NCI-H82 treated with DMSO at 0.1 percent for 48 hours (cell line): ENCODE data around the gene FSTL4.

Source experiments
- DNase-seq: peaks from one replicate; lab custom pipeline; 2025; ENCODE audit not compliant: unreplicated experiment; lab: John Stamatoyannopoulos, UW

The FSTL4 gene

DNA sequence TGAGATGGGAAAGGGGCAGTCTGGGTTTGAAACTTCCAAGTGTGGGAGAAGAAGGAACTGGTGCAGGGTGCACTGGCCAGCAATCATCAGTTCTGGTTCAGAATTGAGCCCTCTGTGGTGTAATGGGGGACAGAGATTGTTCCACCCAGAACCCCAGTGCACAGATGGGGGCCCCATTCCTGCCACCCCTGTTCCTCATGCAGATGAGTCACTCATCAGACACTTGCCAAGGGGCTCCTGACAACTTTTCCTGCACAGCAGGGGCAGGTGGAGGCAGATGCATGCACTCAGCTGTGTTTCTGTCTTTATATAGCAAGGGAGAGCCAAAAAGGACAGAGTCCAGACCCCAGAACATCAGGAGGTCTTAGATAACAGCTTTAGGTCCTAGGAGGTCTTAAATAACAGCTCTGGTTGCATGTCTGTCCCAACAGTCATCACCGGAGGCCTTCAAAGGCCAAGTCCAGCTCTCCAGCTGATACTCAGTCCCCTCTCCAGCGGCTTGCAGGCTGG lies 307.6 kb downstream of the FSTL4 start:
- DNase-seq, result no peak

DNA sequence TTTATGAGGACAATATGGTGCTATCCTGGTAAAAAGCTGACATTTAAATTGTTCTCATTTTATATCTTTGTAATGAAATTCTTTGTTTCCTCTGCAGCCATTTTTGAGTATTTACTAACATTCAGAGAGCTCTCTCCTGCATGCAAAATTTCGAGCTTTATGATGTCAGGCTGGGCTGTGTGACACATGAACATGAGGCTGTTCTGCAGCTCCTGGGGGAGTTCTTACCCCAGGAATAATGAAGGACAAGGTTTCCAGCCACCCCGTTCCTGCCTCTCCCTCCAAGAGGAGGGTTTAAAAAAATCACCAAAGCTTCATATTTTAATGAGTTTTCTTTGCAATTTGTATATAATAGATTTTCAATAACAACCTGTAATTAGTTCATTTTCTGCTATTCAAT lies 308.2 kb downstream of the FSTL4 start:
- DNase-seq, result no peak

DNA sequence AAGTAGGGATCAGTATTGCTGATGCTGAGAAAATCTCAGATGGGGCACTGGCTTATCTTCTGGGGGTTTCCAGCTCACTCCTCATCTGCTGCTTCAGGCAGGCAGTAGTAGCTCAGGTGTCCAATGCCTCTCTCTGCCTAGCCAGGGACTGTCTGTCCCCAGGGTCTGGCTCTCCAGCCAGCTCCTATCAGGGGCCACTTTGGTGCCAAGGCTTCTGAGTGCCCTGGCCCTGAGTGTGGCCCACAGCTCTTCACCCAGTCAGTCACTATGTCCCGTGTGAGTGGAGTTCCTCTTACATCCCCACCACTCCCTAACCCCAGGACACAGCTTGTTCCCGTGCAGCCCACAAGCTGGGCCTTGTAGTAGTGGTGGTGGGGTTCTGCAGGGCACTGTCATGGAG lies 309.0 kb downstream of the FSTL4 start:
- no peak for DNase-seq

DNA sequence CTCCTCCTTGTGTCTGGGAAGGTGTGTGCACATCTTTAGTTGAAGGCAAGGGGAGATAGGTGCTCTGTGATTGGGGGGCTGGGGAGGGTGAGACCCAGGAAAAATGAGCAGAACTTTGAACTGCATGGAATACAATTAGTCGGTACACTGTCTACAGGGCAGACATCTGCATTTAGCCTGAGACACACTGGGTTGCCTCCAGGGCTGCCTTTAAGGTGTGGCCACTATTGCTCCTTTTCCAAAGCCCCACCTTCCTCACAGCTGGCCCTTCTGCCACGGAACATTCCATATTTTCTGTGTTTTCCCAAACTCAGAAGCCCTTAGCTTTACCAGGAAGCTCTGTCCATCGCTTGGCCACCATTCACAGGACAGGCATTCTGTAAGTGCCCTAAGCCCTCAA lies 312.6 kb downstream of the FSTL4 start:
- no peak for DNase-seq

DNA sequence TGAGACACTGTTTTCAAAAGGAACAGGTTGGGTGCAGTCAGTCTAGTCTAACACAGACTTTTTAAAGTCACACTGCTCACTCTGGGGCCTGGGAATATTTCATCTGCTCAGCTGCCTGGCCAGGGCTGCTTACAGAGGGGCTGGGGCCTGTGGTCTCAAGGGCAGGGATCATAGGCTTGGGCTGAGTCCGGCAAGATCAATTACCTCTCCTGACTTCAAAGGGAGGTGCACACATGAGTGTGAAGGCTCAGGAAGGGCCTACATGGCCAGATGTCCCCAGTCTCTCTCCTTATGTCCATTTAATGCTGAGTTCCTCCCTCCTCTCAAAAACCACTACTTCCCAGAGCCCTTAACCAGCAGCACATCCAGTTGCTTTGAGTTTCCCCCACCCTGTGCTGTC lies 313.3 kb downstream of the FSTL4 start:
- no peak for DNase-seq

DNA sequence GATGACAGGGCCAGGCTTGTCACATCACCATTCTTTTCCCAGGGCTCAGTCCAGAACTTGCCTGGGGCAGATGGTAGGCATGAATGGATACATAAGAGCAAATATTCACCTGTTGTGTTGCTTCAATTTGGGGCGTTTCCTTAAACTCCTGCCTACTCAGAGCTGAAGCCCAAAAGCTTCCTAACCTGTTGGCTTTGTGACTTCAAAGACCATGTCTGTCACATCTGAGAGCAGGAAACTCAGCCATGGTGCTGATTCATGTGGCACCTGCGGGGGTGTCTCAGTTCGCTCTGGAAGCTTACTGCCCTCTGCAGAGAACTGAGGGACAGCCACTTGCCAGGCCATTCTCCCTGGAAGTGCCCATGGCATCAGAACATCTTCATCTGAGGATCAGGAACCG lies 313.9 kb downstream of the FSTL4 start:
- no peak for DNase-seq

DNA sequence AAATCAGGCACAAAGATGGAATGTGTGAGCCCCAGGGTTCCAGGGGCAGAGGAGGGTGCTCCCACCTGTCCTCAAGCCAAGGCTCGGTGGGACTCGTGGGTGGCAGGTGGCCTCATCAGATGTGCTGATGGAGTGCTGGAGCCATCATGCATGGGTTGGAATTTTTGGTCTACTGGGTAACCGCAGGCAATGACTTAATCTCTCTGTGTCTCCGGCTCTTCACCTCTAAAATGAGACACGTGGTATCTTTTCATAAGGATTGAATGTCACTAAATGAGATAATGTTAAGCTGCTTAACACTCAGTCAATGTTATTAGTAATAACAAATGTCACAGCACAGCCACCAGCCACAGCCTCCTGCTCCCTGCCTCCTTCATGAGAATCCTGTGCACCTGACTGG lies 315.0 kb downstream of the FSTL4 start:
- DNase-seq, result peak; percentile 92

DNA sequence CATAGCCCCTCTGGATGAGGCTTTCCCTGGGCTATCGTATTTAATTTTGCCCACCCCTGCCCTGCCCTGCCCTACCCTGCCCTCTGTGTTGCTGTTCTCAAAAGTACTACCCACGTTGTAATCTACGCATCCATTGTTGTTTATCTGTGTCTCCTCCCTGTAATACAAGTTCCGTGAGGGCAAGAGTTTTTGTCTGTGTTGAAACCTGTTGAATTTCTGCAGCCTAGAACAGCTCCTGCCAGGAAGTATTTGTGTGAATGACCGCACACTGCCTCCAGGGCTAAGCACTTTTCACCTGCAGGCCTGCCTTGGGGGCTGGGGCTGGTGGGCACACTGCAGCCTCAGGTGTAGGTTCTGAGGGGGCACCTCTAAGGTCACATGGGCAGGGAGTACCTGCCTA lies 315.7 kb downstream of the FSTL4 start:
- DNase-seq, result no peak

DNA sequence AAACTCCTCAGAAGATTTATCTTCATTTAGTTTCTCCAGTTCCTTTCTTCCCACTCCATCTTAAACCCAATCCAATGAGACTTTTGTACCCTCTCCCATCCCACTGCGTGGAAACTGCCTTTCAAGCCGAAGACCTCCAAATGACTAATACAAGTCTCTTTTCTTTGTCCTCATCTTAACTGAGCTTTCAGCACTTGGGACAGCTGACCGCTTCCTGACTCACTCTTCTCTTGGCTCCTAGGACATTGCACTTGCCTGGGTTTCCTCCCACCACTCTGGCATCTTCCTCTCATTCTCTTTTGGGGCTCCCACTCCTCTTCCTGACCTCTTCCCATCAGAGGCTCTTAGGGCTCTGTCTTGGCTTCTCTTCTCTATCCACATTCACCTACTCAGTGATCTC lies 316.8 kb downstream of the FSTL4 start:
- no peak for DNase-seq

DNA sequence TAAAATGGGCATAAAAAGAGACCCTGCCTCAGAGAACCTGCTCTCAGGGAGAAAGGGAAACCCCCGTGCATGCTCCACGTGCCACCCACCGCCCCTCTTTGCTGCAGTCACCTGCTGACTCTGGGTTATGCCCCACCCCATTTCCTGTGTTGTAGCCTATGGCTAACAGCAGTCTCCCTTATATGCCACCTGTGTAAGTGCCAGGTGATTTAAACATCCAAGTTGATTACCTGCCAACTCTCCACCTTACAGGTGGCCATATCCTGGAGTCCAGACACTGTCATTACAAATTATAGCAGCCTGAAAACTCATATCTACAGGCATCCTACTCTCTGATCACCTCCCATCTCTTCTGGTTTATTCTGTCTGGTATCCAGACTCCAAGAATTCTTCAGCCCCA lies 318.0 kb downstream of the FSTL4 start:
- no peak for DNase-seq

DNA sequence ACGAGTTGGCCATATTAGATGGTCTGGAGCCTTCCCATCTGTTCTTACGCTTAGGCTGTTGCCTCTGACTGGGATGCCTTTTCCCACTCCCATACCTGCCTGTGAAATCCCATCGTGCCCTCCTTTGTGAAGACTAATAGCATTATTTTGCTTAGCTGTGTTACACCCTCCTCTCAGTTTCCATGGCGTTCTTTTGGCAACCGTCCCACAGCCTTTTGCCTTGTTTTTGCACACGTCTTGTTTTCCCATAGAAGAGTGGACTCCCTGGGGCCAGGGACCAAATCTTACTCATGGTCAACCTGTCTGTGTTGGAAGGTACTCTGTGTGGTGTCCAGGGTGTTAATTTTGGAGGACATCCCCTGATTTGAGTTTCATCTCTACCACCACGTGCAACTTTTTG lies 318.4 kb downstream of the FSTL4 start:
- no peak for DNase-seq

DNA sequence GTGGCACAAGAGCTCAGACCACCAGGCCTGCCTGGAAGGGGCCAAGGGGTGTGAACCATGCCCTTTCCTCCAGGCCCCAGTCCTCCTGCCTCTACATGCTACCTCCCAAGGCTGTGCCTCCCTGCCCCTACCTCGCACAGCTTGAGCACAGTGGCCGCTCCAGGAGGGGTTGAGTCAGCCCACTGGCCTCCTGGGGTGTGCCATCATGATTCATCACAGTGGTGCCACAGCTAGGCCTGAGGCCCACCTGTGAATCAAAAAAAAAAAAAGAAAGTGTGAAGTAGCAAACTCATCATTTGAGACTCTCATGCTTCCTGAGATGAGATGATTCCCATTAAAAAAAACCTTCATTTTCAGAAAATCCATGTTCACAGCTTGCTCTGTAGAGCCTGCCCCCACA lies 320.0 kb downstream of the FSTL4 start:
- DNase-seq, result no peak

DNA sequence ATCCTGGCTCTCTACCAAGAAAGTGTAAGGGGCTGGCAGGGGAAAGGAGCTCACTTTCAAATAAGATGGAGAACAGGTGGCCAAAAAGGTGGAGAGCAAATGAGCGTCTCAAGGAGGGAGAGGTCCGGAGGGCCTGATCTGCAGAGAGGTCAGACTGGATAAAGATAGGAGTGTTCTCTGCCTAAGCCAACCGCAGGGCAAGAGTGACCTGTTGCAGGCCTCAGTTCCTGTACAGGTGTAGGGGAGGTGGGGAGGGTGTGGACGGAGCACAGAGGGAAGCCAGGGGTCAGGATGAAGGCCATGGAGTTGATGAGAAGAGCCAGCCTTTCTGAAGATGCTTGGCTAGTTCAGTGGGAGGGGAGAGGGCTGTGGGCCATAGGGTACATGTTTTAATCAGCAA lies 320.8 kb downstream of the FSTL4 start:
- no peak for DNase-seq

DNA sequence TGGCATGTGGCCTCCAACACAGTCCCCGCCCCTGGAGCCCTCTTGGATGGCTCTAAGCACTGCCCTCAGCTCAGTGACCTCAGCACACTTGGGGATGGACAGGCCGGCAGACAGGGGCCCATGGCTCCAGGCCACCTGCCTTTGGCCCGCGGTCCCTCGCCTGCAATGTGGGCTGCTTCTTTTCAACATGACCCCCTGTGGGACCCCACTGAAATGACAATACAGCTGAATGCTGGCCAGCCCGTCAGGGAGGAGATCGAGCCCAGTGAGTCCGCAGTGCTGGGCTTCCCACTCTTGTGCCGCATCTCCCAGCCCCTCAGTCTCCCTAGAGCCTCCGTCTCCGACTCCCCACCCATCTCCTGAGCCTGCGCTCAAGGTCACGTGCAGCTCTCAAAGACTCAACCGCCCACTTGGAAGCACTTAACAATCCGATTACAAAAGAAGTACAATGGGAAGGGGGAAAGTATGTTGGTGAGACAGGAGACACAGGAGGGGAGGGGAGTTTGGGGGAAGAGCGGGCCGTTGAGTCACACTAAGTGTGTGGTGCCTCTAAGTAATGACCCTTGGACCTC lies 321.6 kb downstream of the FSTL4 start:
- peak; percentile 17 for DNase-seq

DNA sequence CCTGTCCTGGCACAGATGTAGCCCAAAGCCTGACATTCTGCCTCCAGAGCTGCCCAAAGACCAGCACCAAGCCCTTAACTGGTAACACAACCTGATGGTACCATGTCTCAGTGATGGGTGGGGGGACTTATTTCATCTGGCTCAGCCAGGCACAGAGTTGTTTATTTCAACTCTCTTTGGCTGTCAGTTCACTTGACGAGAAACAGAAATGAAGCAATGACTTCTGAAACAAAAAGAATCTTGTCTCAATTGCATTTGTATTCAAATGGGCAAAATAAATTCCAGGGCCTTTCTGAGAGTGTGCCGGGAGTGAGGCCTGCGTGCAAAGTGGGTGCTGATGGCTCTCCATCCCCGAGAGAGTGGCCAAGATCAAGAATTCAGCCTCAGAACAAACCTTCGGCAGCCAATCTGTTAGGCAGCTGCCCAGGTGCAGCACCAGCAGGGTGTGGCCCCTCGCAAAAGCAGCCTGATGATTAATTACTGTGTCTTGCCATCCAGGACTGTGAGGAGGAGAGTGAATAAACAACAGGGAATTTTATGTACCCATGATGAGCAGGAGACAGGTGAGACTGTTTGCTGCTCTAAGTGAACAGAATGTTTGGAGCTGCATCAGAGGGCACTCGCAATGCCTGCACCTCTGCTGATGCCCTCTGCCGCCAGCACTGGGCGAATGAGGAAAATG lies 322.5 kb downstream of the FSTL4 start:
- DNase-seq, result no peak

DNA sequence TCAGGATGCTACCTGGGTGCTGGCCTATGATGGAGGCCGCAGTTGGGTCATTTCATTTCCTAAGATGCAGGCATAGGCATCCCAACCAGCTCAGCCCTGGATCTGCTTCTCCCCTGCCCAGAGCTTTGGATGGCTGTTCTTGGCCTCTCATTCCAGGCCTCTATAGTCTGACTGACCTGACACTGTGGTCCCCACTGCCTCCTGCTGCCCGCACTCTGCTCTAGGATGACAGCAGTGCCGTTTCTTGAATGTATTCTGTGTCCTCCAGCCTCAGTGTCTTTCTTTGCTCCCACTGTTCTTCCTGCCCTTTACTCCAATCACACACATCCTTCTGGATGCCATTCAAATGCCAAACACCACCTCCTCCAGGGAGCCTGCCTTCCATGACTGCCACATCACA lies 324.8 kb downstream of the FSTL4 start:
- no peak for DNase-seq

DNA sequence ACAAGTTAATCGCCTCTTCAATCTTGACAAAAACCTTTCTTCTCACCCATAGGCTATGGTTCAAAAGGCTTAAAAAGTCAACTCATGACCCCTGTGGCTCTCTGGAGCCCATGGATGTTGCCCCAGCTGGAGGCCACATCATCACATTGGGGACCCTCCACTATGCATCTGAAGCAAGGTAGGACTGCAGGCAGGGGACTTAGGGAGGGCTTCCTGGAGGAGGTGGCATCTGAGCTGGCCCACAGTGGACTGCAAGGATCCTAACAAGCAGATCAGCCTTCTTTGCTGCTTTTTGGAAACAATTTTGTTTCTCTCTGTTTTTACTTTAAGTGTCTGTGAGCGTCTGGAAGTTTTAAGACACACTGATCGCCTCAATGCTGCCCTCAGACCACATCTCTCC lies 325.9 kb downstream of the FSTL4 start:
- DNase-seq, result no peak

DNA sequence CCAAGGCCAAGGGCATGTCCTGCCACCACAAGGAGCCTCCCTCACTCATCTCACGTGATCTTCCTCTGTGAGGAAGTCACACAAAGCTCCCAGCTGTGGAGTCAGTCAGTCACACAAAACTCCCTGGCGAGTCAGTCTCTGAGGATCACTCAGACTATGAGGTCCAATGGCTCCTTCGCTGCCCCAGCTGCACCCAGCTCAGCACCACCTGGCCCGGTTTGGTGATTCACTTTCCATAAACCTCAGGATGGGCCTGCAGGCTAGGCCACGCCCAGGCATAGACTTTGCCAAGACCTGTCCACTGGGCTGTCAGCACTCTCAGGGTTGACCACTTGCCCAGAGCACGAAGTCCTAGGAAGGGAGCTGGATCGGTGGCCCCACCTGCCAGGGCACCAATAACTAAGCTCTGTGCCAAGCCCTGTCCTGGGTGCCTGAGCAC lies 326.7 kb downstream of the FSTL4 start:
- DNase-seq, result no peak

DNA sequence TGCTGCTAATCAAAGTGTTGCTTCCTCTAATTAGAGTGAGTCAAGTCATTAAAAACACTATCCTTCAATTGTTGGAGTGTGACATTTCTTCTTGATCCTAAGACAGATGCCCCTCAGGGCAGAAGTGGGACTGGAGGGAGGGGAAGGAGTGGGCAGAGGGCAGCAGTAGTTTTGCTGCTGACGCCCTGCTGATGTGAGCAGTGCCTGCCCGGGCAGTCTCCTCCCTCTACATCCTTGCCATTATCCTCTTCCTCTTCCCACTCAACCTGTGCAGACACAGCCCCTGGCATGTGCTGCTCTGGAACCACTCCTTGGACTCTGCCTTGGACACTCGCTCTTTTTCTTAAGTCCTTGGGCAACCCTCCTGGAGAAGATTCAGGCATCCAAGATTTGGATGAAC lies 328.0 kb downstream of the FSTL4 start:
- no peak for DNase-seq

DNA sequence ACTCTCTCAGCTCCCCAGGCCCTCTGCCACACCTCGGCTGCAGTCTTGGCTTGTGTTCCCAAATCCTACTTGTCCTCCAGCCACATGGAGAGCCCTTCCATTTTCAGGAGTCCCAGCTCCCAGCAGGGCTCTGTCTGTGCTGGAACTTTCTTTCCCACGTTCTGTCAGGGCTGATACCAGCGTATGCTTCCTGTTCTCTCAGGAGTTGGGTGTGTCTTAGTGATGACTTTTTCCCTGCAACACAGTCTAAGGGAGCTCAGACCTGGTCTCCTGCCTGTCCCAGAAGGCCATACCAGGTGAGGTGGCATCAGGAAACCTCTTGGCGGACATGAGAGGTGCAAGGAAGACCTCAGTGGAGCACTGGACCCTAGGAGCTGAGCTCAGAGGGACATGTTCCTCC lies 334.0 kb downstream of the FSTL4 start:
- no peak for DNase-seq

DNA sequence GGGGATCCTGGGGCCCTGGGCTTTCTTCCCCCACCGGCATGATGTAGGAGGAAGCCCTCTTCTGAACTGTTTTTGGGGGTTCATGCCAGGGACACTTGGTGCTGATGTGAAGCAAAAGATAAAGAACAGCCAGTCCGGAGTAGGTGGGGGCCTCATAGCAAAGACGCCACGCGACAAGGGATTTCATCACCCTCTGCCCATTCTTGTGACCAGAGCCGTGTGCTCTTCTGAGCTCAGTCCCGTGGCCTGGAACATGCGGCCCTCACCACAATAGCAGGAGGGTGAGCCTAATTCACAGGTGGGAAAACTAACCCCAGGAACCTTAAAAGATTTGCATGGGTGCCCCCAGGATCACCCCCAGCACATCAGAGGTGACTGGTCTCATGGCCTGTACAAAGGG lies 334.6 kb downstream of the FSTL4 start:
- DNase-seq, result no peak

DNA sequence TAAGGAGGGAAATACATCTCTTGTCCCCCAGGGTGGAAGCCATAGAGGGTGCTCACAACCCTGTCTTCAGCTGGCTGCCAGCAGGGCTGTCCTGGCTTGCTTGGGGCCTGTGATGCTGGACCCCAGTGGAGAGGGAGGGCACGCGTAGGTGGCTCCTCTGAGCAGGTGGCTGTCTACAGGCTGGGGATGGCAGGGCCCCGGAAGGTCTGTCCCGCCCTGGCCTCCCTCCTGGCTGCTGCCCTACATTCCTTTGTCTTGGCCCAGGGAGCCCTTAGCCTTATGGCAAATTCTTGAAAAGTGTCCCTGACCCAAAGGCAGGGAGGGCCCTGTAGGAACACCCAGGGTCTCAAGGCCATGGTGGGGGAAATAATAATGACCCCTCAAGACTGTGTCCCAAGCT lies 336.2 kb downstream of the FSTL4 start:
- no peak for DNase-seq

DNA sequence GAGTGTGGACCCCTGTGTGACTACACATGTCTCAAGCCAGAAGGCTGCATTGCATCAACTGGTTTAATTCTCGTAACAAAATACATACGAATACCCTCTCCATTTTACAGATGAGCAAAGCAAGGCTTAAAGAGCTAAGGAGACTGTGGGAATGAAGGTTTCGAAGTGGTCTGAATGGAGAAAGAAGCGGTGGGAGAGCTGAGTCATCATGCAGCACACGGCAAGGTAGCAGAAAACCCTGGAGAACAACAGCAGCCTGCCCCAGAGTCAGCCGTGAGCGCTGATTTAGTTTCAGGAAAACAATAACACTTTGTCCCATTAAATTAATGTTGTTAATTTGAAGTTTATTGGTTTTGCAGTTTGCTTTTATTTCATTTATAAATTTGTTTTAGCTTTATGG lies 336.7 kb downstream of the FSTL4 start:
- DNase-seq, result no peak
